BLaER1 (cell line): ENCODE measurements around the gene NLGN4Y.

Source experiments
- H3K27ac ChIP-seq: shearing (Covaris generic); formaldehyde crosslinking; 2 replicates; pipeline ENCODE4 v1.8.1; 2022
- H3K27me3 ChIP-seq: shearing (Covaris generic); formaldehyde crosslinking; 2 replicates; pipeline ENCODE4 v1.8.1; 2022
- H3K36me3 ChIP-seq: shearing (Covaris generic); formaldehyde crosslinking; 2 replicates; pipeline ENCODE4 v1.8.1; 2022
- H3K4me1 ChIP-seq: shearing (Covaris generic); formaldehyde crosslinking; 2 replicates; pipeline ENCODE4 v1.8.1; 2022
- H3K4me2 ChIP-seq: shearing (Covaris generic); formaldehyde crosslinking; 2 replicates; pipeline ENCODE4 v1.8.1; 2022
- H3K4me3 ChIP-seq: shearing (Covaris generic); formaldehyde crosslinking; 2 replicates; pipeline ENCODE4 v1.8.1; 2022
- H3K9ac ChIP-seq: shearing (Covaris generic); formaldehyde crosslinking; 2 replicates; pipeline ENCODE4 v1.8.1; 2022
- H3K9me3 ChIP-seq: shearing (Covaris generic); formaldehyde crosslinking; 2 replicates; pipeline ENCODE4 v1.8.1; 2022
- H4K20me1 ChIP-seq: shearing (Covaris generic); formaldehyde crosslinking; 2 replicates; pipeline ENCODE4 v1.8.1; 2022
- Cebpa-rat ChIP-seq: shearing (Covaris generic); IDR thresholded peaks from 2 replicates; pipeline ENCODE4 v1.8.1; 2022

The NLGN4Y gene

GRCh38 chrY:14524272-14525231, at the start of gene NLGN4Y:
TSS of gene NLGN4Y (plus strand) at chrY:14524529. CDS start at chrY:14622120, 97,591 bp downstream.
- Histone ChIP-seq H3K27ac (no peak within 1 kb of the TSS), H3K4me2 (no peak within 1 kb of the TSS), H4K20me1 (no peaks in the 10 kb centered on the region), H3K9ac (no peak within 1 kb of the TSS), H3K9me3 (no peaks in the 10 kb centered on the region), H3K27me3 (no peaks in the 10 kb centered on the region), H3K4me3 (no peak within 1 kb of the TSS), H3K36me3 (no peaks in the 10 kb centered on the region), H3K4me1 (no peaks in the 10 kb centered on the region)
- no peak for TF ChIP-seq Cebpa-rat

GRCh38 chrY:14485935-14486334, 38.4 kb upstream of the NLGN4Y start:
- Histone ChIP-seq H3K27ac (no peak overlapping the region), H3K4me3 (no peak overlapping the region), H3K27me3 (no peaks in the 10 kb centered on the region), H3K4me1 (no peaks in the 10 kb centered on the region), H3K36me3 (no peaks in the 10 kb centered on the region), H3K9ac (no peak overlapping the region), H4K20me1 (no peaks in the 10 kb centered on the region), H3K4me2 (no peak overlapping the region), H3K9me3 (no peaks in the 10 kb centered on the region)
- no peak for TF ChIP-seq Cebpa-rat

DNA sequence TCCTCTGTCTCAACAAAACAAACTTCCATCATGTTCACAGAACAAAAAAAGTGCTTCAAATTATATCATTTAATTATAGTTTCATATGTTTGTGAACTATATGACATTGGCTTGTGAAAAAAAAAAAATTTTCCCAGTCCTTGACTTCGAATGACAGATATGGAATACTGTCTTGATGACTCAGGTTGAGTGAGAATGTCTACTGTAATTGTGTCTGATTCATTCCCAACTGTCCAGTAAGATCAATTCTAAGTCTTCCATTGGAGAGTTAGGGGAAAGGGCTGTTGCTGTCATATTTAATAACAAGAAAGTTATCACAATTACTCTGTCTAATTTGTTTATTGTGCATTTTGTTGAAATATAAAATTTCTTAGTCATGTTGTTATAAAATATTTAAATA, 34.1 kb upstream of the NLGN4Y start:
- Histone ChIP-seq H3K4me1 (no peaks in the 10 kb centered on the region), H3K4me3 (no peak overlapping the region), H4K20me1 (no peaks in the 10 kb centered on the region), H3K4me2 (no peak overlapping the region), H3K27me3 (no peaks in the 10 kb centered on the region), H3K9me3 (no peaks in the 10 kb centered on the region), H3K36me3 (no peaks in the 10 kb centered on the region), H3K9ac (no peak overlapping the region), H3K27ac (no peak overlapping the region)
- no peak for TF ChIP-seq Cebpa-rat

DNA sequence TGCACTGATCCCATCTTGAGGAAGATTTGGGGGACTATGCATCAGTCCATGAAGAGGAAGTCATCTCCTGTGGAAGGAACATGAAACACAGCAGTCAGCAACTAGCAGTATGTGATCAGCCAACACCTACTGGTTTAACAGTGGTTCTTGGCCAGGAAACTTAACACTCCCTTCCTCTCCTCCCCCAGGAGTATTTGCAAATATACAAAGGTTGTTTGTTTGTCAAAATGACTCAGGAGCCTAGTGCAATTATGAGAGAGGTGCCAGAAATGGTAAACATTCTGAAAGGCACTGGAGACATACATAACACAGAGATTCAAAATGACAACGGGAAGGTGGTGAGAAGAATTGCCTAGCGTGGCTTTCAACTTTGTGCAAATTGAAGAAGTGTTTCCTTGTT, 26.3 kb upstream of the NLGN4Y start:
- Histone ChIP-seq H3K9ac (no peak overlapping the region), H3K27ac (no peak overlapping the region), H4K20me1 (no peaks in the 10 kb centered on the region), H3K4me3 (no peak overlapping the region), H3K9me3 (no peaks in the 10 kb centered on the region), H3K4me2 (no peak overlapping the region), H3K27me3 (no peaks in the 10 kb centered on the region), H3K4me1 (no peaks in the 10 kb centered on the region), H3K36me3 (no peaks in the 10 kb centered on the region)
- no peak for TF ChIP-seq Cebpa-rat

- no peak overlapping the region for H3K4me3 ChIP-seq
- H3K4me2 ChIP-seq, result no peak overlapping the region
- no peak for TF ChIP-seq Cebpa-rat
- H3K36me3 ChIP-seq, result no peaks in the 10 kb centered on the region
- H3K9ac ChIP-seq, result no peak overlapping the region
- no peaks in the 10 kb centered on the region for H3K9me3 ChIP-seq
- H3K27ac ChIP-seq, result no peak overlapping the region
- H3K4me1 ChIP-seq, result no peaks in the 10 kb centered on the region
- no peaks in the 10 kb centered on the region for H3K27me3 ChIP-seq
- no peaks in the 10 kb centered on the region for H4K20me1 ChIP-seq
Measured at GRCh38 chrY:14504592-14504991, 19.7 kb upstream of the NLGN4Y start.

- Histone ChIP-seq H3K4me3 (no peak overlapping the region), H3K27ac (no peak overlapping the region), H3K4me2 (no peak overlapping the region), H3K27me3 (no peaks in the 10 kb centered on the region), H3K9me3 (no peaks in the 10 kb centered on the region), H3K36me3 (no peaks in the 10 kb centered on the region), H3K9ac (no peak overlapping the region), H4K20me1 (no peaks in the 10 kb centered on the region), H3K4me1 (no peaks in the 10 kb centered on the region)
- TF ChIP-seq Cebpa-rat, result no peak
Measured at GRCh38 chrY:14522379-14522950, 1.9 kb upstream of the NLGN4Y start.

DNA sequence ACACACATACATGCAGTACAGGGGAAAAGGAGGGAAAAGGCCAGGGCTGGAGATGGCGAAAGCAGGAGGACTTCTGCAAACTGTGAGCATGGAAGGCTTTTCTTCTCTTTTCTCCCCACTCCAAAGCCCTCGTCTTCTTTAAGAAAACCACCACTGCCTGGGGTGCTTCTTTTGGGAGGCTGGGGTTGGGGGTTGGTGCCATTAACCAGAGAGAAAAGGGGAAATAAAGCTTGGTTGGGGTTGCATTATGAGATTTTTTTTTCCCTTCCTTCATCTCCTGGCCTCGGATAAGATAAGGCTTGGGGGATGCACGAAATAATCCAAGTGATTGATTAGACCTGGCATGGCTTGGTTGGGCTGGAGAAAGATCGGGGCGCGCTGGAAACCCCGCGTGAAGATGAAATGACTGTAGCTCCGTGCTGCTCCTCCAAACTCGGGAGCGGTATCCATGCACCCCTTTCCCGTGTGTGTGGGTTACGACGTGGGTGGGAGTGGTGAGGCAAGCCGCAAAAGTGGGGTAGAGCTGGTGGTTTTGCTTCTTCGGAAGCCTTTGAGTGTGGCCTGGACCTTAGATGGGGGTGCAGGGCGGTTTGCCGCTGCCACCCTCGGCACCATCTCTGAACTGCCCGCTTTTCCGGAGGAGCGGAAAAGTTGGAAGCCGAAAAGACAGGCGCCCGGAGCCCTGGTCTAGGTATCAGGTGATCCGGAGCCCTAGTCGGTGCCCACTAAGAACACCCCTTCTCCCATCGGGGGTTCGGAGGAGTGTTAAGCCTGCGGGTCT, 648 bp upstream of the NLGN4Y start:
- Histone ChIP-seq H3K4me3 (no peak overlapping the region), H3K9ac (no peak overlapping the region), H3K4me1 (no peaks in the 10 kb centered on the region), H3K27me3 (no peaks in the 10 kb centered on the region), H3K4me2 (no peak overlapping the region), H4K20me1 (no peaks in the 10 kb centered on the region), H3K36me3 (no peaks in the 10 kb centered on the region), H3K27ac (no peak overlapping the region), H3K9me3 (no peaks in the 10 kb centered on the region)
- TF ChIP-seq Cebpa-rat, result no peak

DNA sequence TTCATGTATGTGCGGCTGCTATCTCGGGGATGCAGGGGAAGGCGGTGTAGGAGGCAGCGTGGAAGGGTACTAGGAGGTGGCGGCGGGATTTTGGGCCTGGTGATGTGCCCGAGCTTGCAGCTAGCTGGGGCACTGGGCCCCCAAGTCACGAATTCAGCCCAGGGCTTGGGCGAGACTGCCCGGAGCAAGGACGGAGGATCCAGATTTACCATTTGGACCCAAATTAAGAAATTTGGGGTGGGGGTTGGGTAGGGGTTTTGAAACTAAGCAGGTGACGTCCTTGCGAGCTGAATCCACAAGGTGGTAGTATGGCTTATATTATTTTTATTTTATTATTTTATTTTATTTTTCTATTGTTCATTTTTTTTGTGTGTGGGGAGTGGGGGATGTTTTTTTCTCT, 986 bp downstream of the NLGN4Y start:
- TF ChIP-seq Cebpa-rat, result no peak
- no peaks in the 10 kb centered on the region for H3K27me3 ChIP-seq
- H3K4me3 ChIP-seq, result no peak overlapping the region
- H3K27ac ChIP-seq, result no peak overlapping the region
- H3K9me3 ChIP-seq, result no peaks in the 10 kb centered on the region
- no peak overlapping the region for H3K9ac ChIP-seq
- H3K4me2 ChIP-seq, result no peak overlapping the region
- H4K20me1 ChIP-seq, result no peaks in the 10 kb centered on the region
- H3K36me3 ChIP-seq, result no peaks in the 10 kb centered on the region
- no peaks in the 10 kb centered on the region for H3K4me1 ChIP-seq

- no peak for TF ChIP-seq Cebpa-rat
- Histone ChIP-seq H3K4me3 (no peak overlapping the region), H3K36me3 (no peaks in the 10 kb centered on the region), H3K4me1 (no peaks in the 10 kb centered on the region), H3K4me2 (no peak overlapping the region), H3K27ac (no peak overlapping the region), H4K20me1 (no peaks in the 10 kb centered on the region), H3K9ac (no peak overlapping the region), H3K27me3 (no peaks in the 10 kb centered on the region), H3K9me3 (no peaks in the 10 kb centered on the region)
Measured at GRCh38 chrY:14528361-14528760, 4.0 kb downstream of the NLGN4Y start.

GRCh38 chrY:14536703-14537102, 12.4 kb downstream of the NLGN4Y start:
- no peak for TF ChIP-seq Cebpa-rat
- Histone ChIP-seq H3K4me2 (no peak overlapping the region), H3K27ac (no peak overlapping the region)

More at GRCh38 chrY:14536703-14537102, 12.4 kb downstream of the NLGN4Y start:
- no peaks in the 10 kb centered on the region for H3K36me3 ChIP-seq
- H3K4me1 ChIP-seq, result no peaks in the 10 kb centered on the region
- H3K27me3 ChIP-seq, result no peaks in the 10 kb centered on the region
- no peaks in the 10 kb centered on the region for H3K9me3 ChIP-seq
- no peak overlapping the region for H3K4me3 ChIP-seq
- no peak overlapping the region for H3K9ac ChIP-seq
- no peaks in the 10 kb centered on the region for H4K20me1 ChIP-seq
